Activated naive CD4-positive, alpha-beta T cell treated with anti-CD3 and anti-CD28 coated beads, Interleukin-2, amount 50 U/mL, for 24 hours (primary cell): Measurements from ENCODE around the gene FBXO24.
"Not testable (repeated sequence)": the region's sequence is repeated elsewhere in the genome, so short reads cannot be mapped to it uniquely, and the experiment has no call there.

Experiments used
- H3K27ac Mint-ChIP-seq: one replicate; pipeline ENCODE4 v1.8.0; 2021; ENCODE audit warnings: mild to moderate bottlenecking, mixed read lengths
- H3K27me3 Mint-ChIP-seq: one replicate; pipeline ENCODE4 v1.8.0; 2021; ENCODE audit warnings: mixed read lengths
- H3K36me3 Mint-ChIP-seq: one replicate; pipeline ENCODE4 v1.8.0; 2021; ENCODE audit warnings: mixed read lengths
- H3K4me1 Mint-ChIP-seq: one replicate; pipeline ENCODE4 v1.8.0; 2021; ENCODE audit warnings: mixed read lengths
- H3K4me3 Mint-ChIP-seq: one replicate; pipeline ENCODE4 v1.8.0; 2021; ENCODE audit warnings: mild to moderate bottlenecking, mixed read lengths
- H3K9me3 Mint-ChIP-seq: one replicate; pipeline ENCODE4 v1.8.0; 2021; ENCODE audit warnings: mixed read lengths

FBXO24 gene

GRCh38 chr7:100586266-100587025, at the start of gene FBXO24:
Gene FBXO24 (plus strand): TSS chr7:100586328. CDS start chr7:100586626, 298 bp downstream.
- H3K9me3 Mint-ChIP-seq = no peaks in the 10 kb centered on the region
- H3K27ac Mint-ChIP-seq = peak within 1 kb of the TSS; percentile 94
- H3K27me3 Mint-ChIP-seq = no peaks in the 10 kb centered on the region
- no peaks in the 10 kb centered on the region for H3K36me3 Mint-ChIP-seq
- peak within 1 kb of the TSS; percentile 97 for H3K4me3 Mint-ChIP-seq
- H3K4me1 Mint-ChIP-seq = peaks cover 41% of the 10 kb centered on the region

- not testable (repeated sequence) for H3K9me3 Mint-ChIP-seq, H3K27me3 Mint-ChIP-seq, H3K36me3 Mint-ChIP-seq
- Mint-ChIP-seq H3K27ac (peak overlapping the region; percentile 35), H3K4me3 (peak overlapping the region; percentile 23), H3K4me1 (peaks cover 32% of the 10 kb centered on the region)
Observed at GRCh38 chr7:100536695-100537094, 49.4 kb upstream of the FBXO24 start.

GRCh38 chr7:100538348-100538653, 47.8 kb upstream of the FBXO24 start:
- Mint-ChIP-seq H3K4me3 (peak overlapping the region; percentile 93), H3K27me3 (no peaks in the 10 kb centered on the region), H3K9me3 (no peaks in the 10 kb centered on the region), H3K27ac (peak overlapping the region; percentile 89), H3K36me3 (peaks cover 2% of the 10 kb centered on the region), H3K4me1 (peaks cover 48% of the 10 kb centered on the region)

GRCh38 chr7:100538654-100539435, 47.3 kb upstream of the FBXO24 start, which contains the start of gene AGFG2:
Gene AGFG2 (plus strand): TSS chr7:100539203. CDS start chr7:100539347, 144 bp downstream.
- Mint-ChIP-seq H3K36me3 (peaks cover 2% of the 10 kb centered on the region), H3K4me3 (peak within 1 kb of the TSS; percentile 93), H3K27me3 (no peaks in the 10 kb centered on the region), H3K27ac (peak within 1 kb of the TSS; percentile 94), H3K4me1 (peaks cover 54% of the 10 kb centered on the region), H3K9me3 (no peaks in the 10 kb centered on the region)

- Mint-ChIP-seq H3K4me3 (peak overlapping the region; percentile 93), H3K27me3 (no peaks in the 10 kb centered on the region), H3K9me3 (no peaks in the 10 kb centered on the region), H3K36me3 (peaks cover 2% of the 10 kb centered on the region), H3K4me1 (peaks cover 61% of the 10 kb centered on the region), H3K27ac (peak overlapping the region; percentile 77)
Observed at GRCh38 chr7:100539436-100540006, 46.6 kb upstream of the FBXO24 start.

GRCh38 chr7:100540073-100540723, 45.9 kb upstream of the FBXO24 start:
- Mint-ChIP-seq H3K9me3 (no peaks in the 10 kb centered on the region), H3K27ac (no peak overlapping the region), H3K36me3 (peaks cover 2% of the 10 kb centered on the region), H3K27me3 (no peaks in the 10 kb centered on the region), H3K4me1 (peaks cover 67% of the 10 kb centered on the region), H3K4me3 (peak overlapping the region; percentile 93)

GRCh38 chr7:100541309-100541708, 44.8 kb upstream of the FBXO24 start:
- H3K9me3 Mint-ChIP-seq, H3K27me3 Mint-ChIP-seq, H3K36me3 Mint-ChIP-seq, H3K27ac Mint-ChIP-seq: not testable (repeated sequence)
- Mint-ChIP-seq H3K4me3 (peak overlapping the region; percentile 93), H3K4me1 (peaks cover 78% of the 10 kb centered on the region)

- Mint-ChIP-seq H3K27me3 (no peaks in the 10 kb centered on the region), H3K27ac (peak overlapping the region; percentile 96), H3K4me3 (peak overlapping the region; percentile 82), H3K36me3 (peaks cover 4% of the 10 kb centered on the region), H3K4me1 (peaks cover 94% of the 10 kb centered on the region), H3K9me3 (no peaks in the 10 kb centered on the region)
Observed at GRCh38 chr7:100543586-100543985, 42.5 kb upstream of the FBXO24 start.

GRCh38 chr7:100544386-100544785, 41.7 kb upstream of the FBXO24 start:
- Mint-ChIP-seq H3K4me1 (peaks cover 94% of the 10 kb centered on the region), H3K9me3 (no peaks in the 10 kb centered on the region), H3K27me3 (no peaks in the 10 kb centered on the region), H3K4me3 (peak overlapping the region; percentile 82), H3K27ac (peak overlapping the region; percentile 96), H3K36me3 (peaks cover 4% of the 10 kb centered on the region)

GRCh38 chr7:100544967-100545359, 41.2 kb upstream of the FBXO24 start:
- peaks cover 4% of the 10 kb centered on the region for H3K36me3 Mint-ChIP-seq
- no peaks in the 10 kb centered on the region for H3K9me3 Mint-ChIP-seq
- H3K4me3 Mint-ChIP-seq = peak overlapping the region; percentile 82
- H3K27ac Mint-ChIP-seq = peak overlapping the region; percentile 96
- H3K27me3 Mint-ChIP-seq = no peaks in the 10 kb centered on the region
- peaks cover 94% of the 10 kb centered on the region for H3K4me1 Mint-ChIP-seq

GRCh38 chr7:100545360-100546128, 40.6 kb upstream of the FBXO24 start:
- peak overlapping the region; percentile 82 for H3K4me3 Mint-ChIP-seq
- peaks cover 94% of the 10 kb centered on the region for H3K4me1 Mint-ChIP-seq
- H3K9me3 Mint-ChIP-seq = no peaks in the 10 kb centered on the region
- H3K36me3 Mint-ChIP-seq = peaks cover 8% of the 10 kb centered on the region
- H3K27me3 Mint-ChIP-seq = no peaks in the 10 kb centered on the region
- peak overlapping the region; percentile 96 for H3K27ac Mint-ChIP-seq

GRCh38 chr7:100546129-100546925, 39.8 kb upstream of the FBXO24 start:
- peaks cover 88% of the 10 kb centered on the region for H3K4me1 Mint-ChIP-seq
- H3K27ac Mint-ChIP-seq = peak overlapping the region; percentile 96
- H3K36me3 Mint-ChIP-seq = peaks cover 7% of the 10 kb centered on the region
- no peaks in the 10 kb centered on the region for H3K9me3 Mint-ChIP-seq
- peak overlapping the region; percentile 82 for H3K4me3 Mint-ChIP-seq
- no peaks in the 10 kb centered on the region for H3K27me3 Mint-ChIP-seq

- Mint-ChIP-seq H3K27ac (peak overlapping the region; percentile 96), H3K36me3 (peaks cover 7% of the 10 kb centered on the region), H3K4me1 (peaks cover 80% of the 10 kb centered on the region), H3K9me3 (no peaks in the 10 kb centered on the region), H3K27me3 (no peaks in the 10 kb centered on the region), H3K4me3 (peak overlapping the region; percentile 82)
Observed at GRCh38 chr7:100546926-100547800, 39.0 kb upstream of the FBXO24 start.
